T-cell (primary cell): ENCODE results near the gene KLC4. TPM values are rescaled to one million over a fixed set of nuclear protein-coding genes. Genes with fewer than 3 reads are reported as not detected.

Experiments
- ATAC-seq, 4 experiments: fragments of 200-7000 bp in 3 of 4; fragments of 150-1000 bp in 1 of 4; cut with Tn5 transposase; replicated peaks in 1 of 4; 1 replicate in 3 of 4; 2 replicates in 1 of 4; pipeline ENCODE4 v1.10.0; 2021; ENCODE audit warnings: moderate library complexity in 3 of 4, mild to moderate bottlenecking in 2 of 4, moderate number of reproducible peaks in 1 of 4
- CTCF ChIA-PET, 2 donors: fragments of 300-600 bp; sonication (Branson Sonifier 250); formaldehyde crosslinking; loops; one replicate each; lab custom pipeline; 2022; ENCODE audit warnings: antibody characterized with exemption in 2 of 2; lab: Charles Lee
- POLR2A ChIA-PET, 2 donors: fragments of 300-600 bp; sonication (Branson Sonifier 250); formaldehyde crosslinking; loops; one replicate each; lab custom pipeline; 2022; ENCODE audit warnings: antibody characterized with exemption in 2 of 2; lab: Charles Lee
- DNase-seq, 35 experiments: peaks; one replicate each; pipeline versions ENCODE4 v3.0.0 to v3.0.0-alpha.2; 2013 to 2023
- H3K27ac ChIP-seq: one replicate; pipeline ENCODE4 v1.5.1; 2013; ENCODE audit warnings: low read length
- H3K27me3 ChIP-seq, 2 experiments: replicated peaks in 1 of 2; 1 replicate in 1 of 2; 2 replicates in 1 of 2; pipeline versions ENCODE4 v1.6.1 to v1.7.0; 2013; ENCODE audit warnings: low read length in 1 of 2, mixed read lengths in 1 of 2; ENCODE audit not compliant: control insufficient read depth in 2 of 2, insufficient read depth in 2 of 2; ENCODE audit errors: extremely low read depth in 1 of 2
- H3K36me3 ChIP-seq, 2 donors: 1 replicate in 1 of 2; 2 replicates in 1 of 2; pipeline versions ENCODE4 v1.6.1 to v1.7.0; 2013; ENCODE audit warnings: low read length in 1 of 2; ENCODE audit not compliant: control insufficient read depth in 2 of 2, insufficient read depth in 1 of 2; ENCODE audit errors: extremely low read depth in 1 of 2
- H3K4me1 ChIP-seq, 2 experiments: 1 replicate in 1 of 2; 2 replicates in 1 of 2; pipeline versions ENCODE4 v1.6.1 to v1.7.0; 2013; ENCODE audit warnings: low read length in 2 of 2, mixed read lengths in 1 of 2; ENCODE audit not compliant: insufficient read depth in 2 of 2, control insufficient read depth in 1 of 2; ENCODE audit errors: extremely low read depth in 1 of 2
- H3K4me3 ChIP-seq, 2 donors: 1 replicate in 1 of 2; 2 replicates in 1 of 2; pipeline versions ENCODE4 v1.5.1 to v1.7.0; 2013; ENCODE audit warnings: mild to moderate bottlenecking in 2 of 2, low read length in 1 of 2, moderate library complexity in 1 of 2; ENCODE audit not compliant: control insufficient read depth in 1 of 2; ENCODE audit errors: extremely low read depth in 1 of 2
- H3K9me3 ChIP-seq: 2 replicates; pipeline ENCODE4 v1.7.0; 2013
- H3K27ac Mint-ChIP-seq, 2 donors: one replicate each; pipeline ENCODE4 v1.8.0; 2020 to 2021; ENCODE audit warnings: mild to moderate bottlenecking in 2 of 2, mixed read lengths in 2 of 2
- H3K27me3 Mint-ChIP-seq, 2 donors: one replicate each; pipeline ENCODE4 v1.8.0; 2021 to 2022; ENCODE audit warnings: mixed read lengths in 2 of 2
- H3K36me3 Mint-ChIP-seq: one replicate; pipeline ENCODE4 v1.8.0; 2021; ENCODE audit warnings: mixed read lengths
- H3K4me1 Mint-ChIP-seq, 3 donors: one replicate each; pipeline ENCODE4 v1.8.0; 2020 to 2022; ENCODE audit warnings: mixed read lengths in 3 of 3, mild to moderate bottlenecking in 1 of 3
- H3K4me3 Mint-ChIP-seq, 3 donors: one replicate each; pipeline ENCODE4 v1.8.0; 2020 to 2022; ENCODE audit warnings: mild to moderate bottlenecking in 3 of 3, mixed read lengths in 3 of 3, moderate library complexity in 3 of 3
- H3K9me3 Mint-ChIP-seq, 3 donors: one replicate each; pipeline ENCODE4 v1.8.0; 2020 to 2022; ENCODE audit warnings: mixed read lengths in 3 of 3
- WGBS: methylation state at CpG from one replicate; pipeline ENCODE4 v1.1.5; 2013; ENCODE audit warnings: missing lambda C conversion rate; ENCODE audit not compliant: insufficient coverage; 5-methylcytosine and 5-hydroxymethylcytosine counted together
- total RNA-seq, 35 experiments: library from RNA in 6 of 35; stranded (reverse) in 6 of 35; fragments of 120-200 nt in 1 of 35; gene quantifications; one replicate each; pipeline versions ENCODE4 v1.2.1 to v1.2.4 and lab custom pipeline; 2013 to 2026

The KLC4 gene
- total RNA-seq, 5 donors from 2014 or later (not counting 1 experiment from before 2014, with no cell fraction given) = 37.8 to 48.5 (median 45.5) TPM

DNA sequence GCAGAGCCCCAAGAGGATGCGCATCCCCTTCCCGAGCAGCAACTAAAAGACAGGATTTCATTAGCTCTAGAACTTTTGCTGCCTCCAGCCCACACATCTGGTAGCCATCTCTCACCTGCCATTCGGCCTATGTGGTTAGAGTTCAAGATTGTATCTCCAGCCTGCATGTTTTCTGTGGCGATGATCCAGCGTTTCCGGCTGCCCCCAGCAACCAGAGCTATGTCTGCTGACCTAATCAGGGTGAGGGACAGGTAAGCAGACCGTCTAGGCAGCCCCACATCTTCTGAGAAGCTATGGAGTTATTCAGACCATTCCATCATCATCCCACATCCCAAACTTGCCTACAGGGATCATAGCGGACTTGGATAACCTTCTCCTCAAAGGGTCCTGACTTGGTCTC, 3.5 kb upstream of the KLC4 start:
- ATAC-seq (no peak), DNase-seq (no peak)
- Histone ChIP-seq H3K4me3 (no peak overlapping the region), H3K27ac (no peak overlapping the region), H3K36me3 (peaks cover 0 to 27% of the 10 kb centered on the region in 2 donors), H3K9me3 (no peaks in the 10 kb centered on the region), H3K27me3 (no peaks in the 10 kb centered on the region), H3K4me1 (peaks cover 15 to 51% of the 10 kb centered on the region in 2 experiments)
- peak overlapping the region in 2 of 3 donors; percentile 10 to 17 for H3K4me3 Mint-ChIP-seq
- H3K4me1 Mint-ChIP-seq = peaks cover 65 to 68% (median 66%) of the 10 kb centered on the region in 3 donors
- ChIA-PET POLR2A (interaction anchor here in 1 of 2 donors (0.6 kb wide), 2 partner anchors 35 to 1385 kb away, joined by 6 to 7 read pairs; no protein-coding TSS in a partner anchor), CTCF (no interaction called here)
- 87% methylated on average over 7 of the region's 8 CpGs for WGBS
- H3K27me3 Mint-ChIP-seq = no peaks in the 10 kb centered on the region
- peak overlapping the region in 1 of 2 donors; percentile 25 for H3K27ac Mint-ChIP-seq
- no peaks in the 10 kb centered on the region for H3K9me3 Mint-ChIP-seq
- peaks cover 15% of the 10 kb centered on the region for H3K36me3 Mint-ChIP-seq

DNA sequence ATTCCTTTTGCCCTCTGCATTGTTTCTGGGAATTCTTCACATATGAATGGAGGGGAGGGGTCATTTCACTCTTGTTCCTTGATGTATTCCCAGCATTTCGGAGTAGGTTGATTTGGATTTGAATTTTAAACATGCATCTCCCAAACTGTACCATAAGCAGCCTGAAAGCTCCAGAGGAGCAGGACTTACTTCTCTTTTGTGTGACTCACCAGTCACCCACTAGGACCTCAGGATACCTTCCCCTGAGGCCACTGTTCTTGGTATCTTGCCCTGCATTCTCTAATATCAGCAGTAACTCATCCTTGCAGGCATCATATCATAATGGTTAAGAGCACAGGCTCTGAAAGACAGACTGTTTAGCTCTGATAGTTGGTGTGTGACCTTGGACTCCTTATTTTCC, 900 bp upstream of the KLC4 start:
- Histone ChIP-seq H3K27me3 (no peaks in the 10 kb centered on the region), H3K4me1 (peaks cover 15 to 31% of the 10 kb centered on the region in 2 experiments), H3K9me3 (no peaks in the 10 kb centered on the region), H3K4me3 (peak overlapping the region; percentile 97 to 98), H3K36me3 (peaks cover 0 to 35% of the 10 kb centered on the region in 2 donors), H3K27ac (peak overlapping the region; percentile 78)
- WGBS = no CpG with 5 or more reads among the region's 1 CpG
- H3K4me1 Mint-ChIP-seq = peaks cover 47 to 61% (median 52%) of the 10 kb centered on the region in 3 donors
- H3K9me3 Mint-ChIP-seq = no peaks in the 10 kb centered on the region
- peak overlapping the region; percentile 93 to 96 (median 94) for H3K4me3 Mint-ChIP-seq
- H3K27ac Mint-ChIP-seq = peak overlapping the region; percentile 97 to 100
- no peak for DNase-seq
- ChIA-PET CTCF (interaction anchor here in 1 of 2 donors (0.9 to 1.4 kb wide), 3 partner anchors 44 to 79 kb away, joined by 3 to 7 read pairs (median 4); partner anchors contain the start of genes KLHDC3, MEA1, PEX6 and PPP2R5D), POLR2A (interaction anchor here in 1 of 2 donors (1.1 kb wide), 1 partner anchor 130 kb away, joined by 7 read pairs; the partner anchor contains the start of gene CNPY3)
- H3K36me3 Mint-ChIP-seq = peaks cover 22% of the 10 kb centered on the region
- no peak for ATAC-seq
- no peaks in the 10 kb centered on the region for H3K27me3 Mint-ChIP-seq

DNA sequence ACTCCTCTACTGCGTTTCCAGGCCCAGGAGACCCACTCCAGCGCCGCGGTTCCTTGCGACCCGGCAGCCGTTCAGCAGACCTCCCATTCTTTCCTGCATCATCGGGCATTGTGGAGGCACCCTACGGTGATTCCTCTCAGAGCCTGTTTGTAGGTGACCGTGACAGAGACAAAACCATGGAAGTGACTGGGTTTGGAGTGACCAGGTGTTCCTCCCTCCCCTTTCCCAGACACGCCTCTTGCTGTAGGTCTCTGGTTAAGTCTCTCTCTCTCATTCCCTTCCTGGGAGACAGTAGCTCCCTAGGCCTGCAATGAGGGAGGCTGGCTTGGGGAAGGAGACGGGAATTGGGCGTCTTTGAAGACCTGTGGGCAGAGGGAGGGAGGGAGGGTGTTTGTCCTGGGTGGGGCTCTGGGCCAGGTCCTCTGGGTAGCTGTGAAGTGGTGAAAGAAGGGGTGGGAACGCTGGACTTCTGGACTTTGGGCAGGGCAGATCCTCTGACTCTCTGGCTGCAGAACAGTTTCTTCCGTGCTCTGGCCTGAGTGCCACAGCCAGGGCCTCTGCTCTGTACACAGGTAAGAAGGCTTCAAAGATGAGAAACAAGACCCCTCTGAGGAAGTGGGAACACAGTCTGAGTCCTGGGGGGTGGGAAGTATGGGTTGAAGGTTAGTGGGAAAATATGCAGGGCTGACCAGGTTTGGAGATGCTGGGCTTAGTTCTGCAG, 763 bp downstream of the KLC4 start:
- H3K4me1 Mint-ChIP-seq = peaks cover 40 to 48% (median 45%) of the 10 kb centered on the region in 3 donors
- ChIA-PET CTCF (interaction anchor here (0.5 to 1.0 kb wide), 3 partner anchors 76 to 314 kb away, joined by 3 read pairs; partner anchors contain the start of genes PPP2R5D (in 1 of the 2) and TBCC (in 1 of the 2)), POLR2A (interaction anchor here in 1 of 2 donors (0.5 kb wide), 1 partner anchor 84 kb away, joined by 3 read pairs; no protein-coding TSS in a partner anchor)
- no peaks in the 10 kb centered on the region for H3K27me3 ChIP-seq
- H3K9me3 ChIP-seq = no peaks in the 10 kb centered on the region
- peaks cover 33% of the 10 kb centered on the region for H3K36me3 Mint-ChIP-seq
- peak overlapping the region; percentile 97 to 100 for H3K27ac Mint-ChIP-seq
- peaks cover 0 to 36% of the 10 kb centered on the region in 2 donors for H3K36me3 ChIP-seq
- H3K27ac ChIP-seq = peak overlapping the region; percentile 80
- ATAC-seq (no peak), DNase-seq (no peak)
- peak overlapping the region; percentile 97 to 98 for H3K4me3 ChIP-seq
- 17% methylated on average over 6 of the region's 15 CpGs for WGBS
- H3K4me1 ChIP-seq = peaks cover 15 to 21% of the 10 kb centered on the region in 2 experiments
- no peaks in the 10 kb centered on the region for H3K9me3 Mint-ChIP-seq
- H3K4me3 Mint-ChIP-seq = peak overlapping the region; percentile 93 to 96 (median 94)
- H3K27me3 Mint-ChIP-seq = no peaks in the 10 kb centered on the region

DNA sequence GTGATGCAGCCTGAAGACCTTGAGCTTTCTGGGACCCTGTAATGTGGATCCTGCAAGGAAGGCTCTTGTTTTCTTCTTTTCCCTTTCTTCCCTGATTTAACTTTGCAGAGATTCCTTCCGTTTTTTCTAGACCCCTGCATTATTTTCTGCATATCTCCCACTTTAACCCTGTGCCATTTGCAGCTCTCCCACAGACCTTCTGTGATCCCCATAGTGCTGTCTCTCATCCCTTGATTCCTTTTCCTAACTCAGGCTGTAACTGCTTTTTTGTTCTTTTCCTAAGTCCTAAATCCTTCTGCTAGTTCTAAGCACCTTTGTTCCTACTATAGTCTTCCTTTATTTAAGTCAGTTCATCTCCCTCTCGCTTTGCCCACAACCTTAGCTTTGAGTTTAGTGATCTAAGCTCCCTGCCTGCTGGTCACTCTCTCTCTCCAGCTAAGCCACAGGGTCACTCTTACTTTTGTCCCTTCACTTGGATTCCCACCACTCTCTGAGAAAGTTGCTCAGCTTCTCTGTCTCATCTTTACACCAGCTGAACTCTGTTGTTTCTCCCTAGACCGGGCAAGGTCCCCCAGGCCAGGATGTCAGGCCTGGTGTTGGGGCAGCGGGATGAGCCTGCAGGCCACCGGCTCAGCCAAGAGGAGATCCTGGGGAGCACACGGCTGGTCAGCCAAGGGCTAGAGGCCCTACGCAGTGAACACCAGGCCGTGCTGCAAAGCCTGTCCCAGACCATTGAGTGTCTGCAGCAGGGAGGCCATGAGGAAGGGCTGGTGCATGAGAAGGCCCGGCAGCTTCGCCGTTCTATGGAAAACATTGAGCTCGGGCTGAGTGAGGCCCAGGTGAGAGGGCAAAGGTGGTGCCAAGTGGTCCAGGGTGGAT, 1.6 kb downstream of the KLC4 start:
- H3K36me3 Mint-ChIP-seq = peaks cover 31% of the 10 kb centered on the region
- Histone ChIP-seq H3K9me3 (no peaks in the 10 kb centered on the region), H3K36me3 (peaks cover 0 to 36% of the 10 kb centered on the region in 2 donors), H3K27me3 (no peaks in the 10 kb centered on the region), H3K4me1 (peaks cover 15 to 21% of the 10 kb centered on the region in 2 experiments), H3K27ac (no peak overlapping the region), H3K4me3 (no peak overlapping the region)
- H3K4me3 Mint-ChIP-seq = peak overlapping the region; percentile 93 to 96 (median 94)
- H3K27me3 Mint-ChIP-seq = no peaks in the 10 kb centered on the region
- WGBS = 91% methylated on average over 12 of the region's 12 CpGs
- DNase-seq = no peak
- no peaks in the 10 kb centered on the region for H3K9me3 Mint-ChIP-seq
- CTCF ChIA-PET = interaction anchor here (0.5 to 0.6 kb wide), 2 partner anchors 227 to 315 kb away, joined by 3 to 4 read pairs; partner anchors contain the start of gene TBCC (in 1 of the 2)
- POLR2A ChIA-PET = no interaction called here
- peak overlapping the region; percentile 62 to 100 for H3K27ac Mint-ChIP-seq
- ATAC-seq = no peak
- H3K4me1 Mint-ChIP-seq = peaks cover 40 to 48% (median 43%) of the 10 kb centered on the region in 3 donors

DNA sequence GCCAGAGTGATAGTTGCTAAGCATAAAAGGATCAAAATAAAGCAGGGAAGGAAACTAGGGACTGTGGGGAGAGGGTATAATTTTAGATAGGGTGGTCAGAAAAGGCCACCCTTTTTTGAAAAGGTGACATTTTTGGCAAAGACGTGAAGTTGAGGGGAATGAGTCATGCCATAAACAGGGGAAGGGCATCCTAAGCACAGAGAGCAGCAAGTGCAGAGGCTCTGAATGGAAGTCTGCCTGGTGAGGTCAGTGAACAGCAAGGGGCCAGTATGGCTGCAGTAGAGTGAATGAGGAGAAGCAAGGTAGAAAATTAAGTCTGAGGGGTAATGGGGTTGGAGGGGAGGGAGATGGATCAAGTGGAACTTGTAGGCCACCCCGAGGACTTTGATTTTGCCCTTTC, 2.4 kb downstream of the KLC4 start:
- H3K4me3 Mint-ChIP-seq = peak overlapping the region in 1 of 3 donors; percentile 3
- CTCF ChIA-PET = no interaction called here
- 72% methylated on average over 2 of the region's 2 CpGs for WGBS

More for the DNA sequence above, 2.4 kb downstream of the KLC4 start:
- H3K27me3 Mint-ChIP-seq = no peaks in the 10 kb centered on the region
- ATAC-seq (no peak), DNase-seq (no peak)
- H3K27ac Mint-ChIP-seq = no peak overlapping the region
- peaks cover 15 to 21% of the 10 kb centered on the region in 2 experiments for H3K4me1 ChIP-seq
- no peak overlapping the region for H3K27ac ChIP-seq
- no peaks in the 10 kb centered on the region for H3K9me3 Mint-ChIP-seq
- peaks cover 36% of the 10 kb centered on the region for H3K36me3 Mint-ChIP-seq
- peaks cover 38 to 48% (median 40%) of the 10 kb centered on the region in 3 donors for H3K4me1 Mint-ChIP-seq
- peaks cover 0 to 38% of the 10 kb centered on the region in 2 donors for H3K36me3 ChIP-seq
- no peaks in the 10 kb centered on the region for H3K9me3 ChIP-seq
- no peak overlapping the region for H3K4me3 ChIP-seq
- POLR2A ChIA-PET = no interaction called here
- no peaks in the 10 kb centered on the region for H3K27me3 ChIP-seq
